K562 treated with DMSO at 1 percent for 12 hours (cell line): Measurements from ENCODE around the gene ANKRD40. TPM values are rescaled to one million over a fixed set of nuclear protein-coding genes. Genes with fewer than 3 reads are reported as not detected.

ENCODE experiments used
- total RNA-seq: library from RNA; unstranded; fragments of 300-600 nt; gene quantifications from 2 replicates; pipeline ENCODE4 v1.2.3, GENCODE V29; 2022; ENCODE audit not compliant: insufficient read depth

ANKRD40 gene
- total RNA-seq = 6.8 and 18.4 TPM in 2 replicates

DNA sequence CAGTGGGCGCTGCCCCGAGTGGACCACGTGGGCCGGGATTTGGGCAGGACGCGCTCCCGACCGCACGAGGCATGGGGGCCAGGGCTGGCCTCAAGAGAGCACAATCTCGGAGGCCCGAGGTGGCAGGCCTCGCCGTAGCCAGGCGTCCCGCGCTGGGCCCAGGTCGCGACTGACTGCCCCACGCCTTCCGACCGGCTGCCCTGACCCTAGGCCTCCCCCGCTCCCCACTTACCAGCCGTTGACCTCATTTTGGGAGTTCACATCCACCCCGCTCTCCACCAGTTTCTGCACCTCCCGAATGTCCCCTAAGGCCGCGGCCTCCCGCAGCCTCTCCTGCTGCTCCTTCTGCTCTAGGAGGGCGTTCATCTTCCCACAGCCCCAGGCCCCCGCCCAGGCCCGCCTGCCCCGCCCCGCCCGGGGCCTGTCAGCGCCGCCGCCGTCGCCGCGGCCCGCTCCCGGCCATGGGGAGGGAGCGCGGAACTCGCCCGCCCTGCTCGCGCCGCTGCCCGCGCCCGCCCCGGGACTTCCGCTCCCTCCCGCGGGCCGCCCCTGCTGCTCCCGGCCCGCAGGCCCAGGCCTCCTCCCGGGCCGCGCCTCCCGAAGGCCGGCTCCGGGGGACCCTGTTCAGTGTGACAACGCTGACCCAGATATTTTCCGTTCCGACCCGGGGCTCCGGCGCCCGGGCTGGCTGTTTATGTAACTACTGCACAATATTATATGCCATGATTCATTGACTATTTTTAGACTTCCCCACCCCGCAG is at the start of gene ANKRD40:
TSS of gene ANKRD40 (minus strand) at position 626 of the 761 bp plus-strand sequence. CDS start at position 366, 260 bp downstream.

DNA sequence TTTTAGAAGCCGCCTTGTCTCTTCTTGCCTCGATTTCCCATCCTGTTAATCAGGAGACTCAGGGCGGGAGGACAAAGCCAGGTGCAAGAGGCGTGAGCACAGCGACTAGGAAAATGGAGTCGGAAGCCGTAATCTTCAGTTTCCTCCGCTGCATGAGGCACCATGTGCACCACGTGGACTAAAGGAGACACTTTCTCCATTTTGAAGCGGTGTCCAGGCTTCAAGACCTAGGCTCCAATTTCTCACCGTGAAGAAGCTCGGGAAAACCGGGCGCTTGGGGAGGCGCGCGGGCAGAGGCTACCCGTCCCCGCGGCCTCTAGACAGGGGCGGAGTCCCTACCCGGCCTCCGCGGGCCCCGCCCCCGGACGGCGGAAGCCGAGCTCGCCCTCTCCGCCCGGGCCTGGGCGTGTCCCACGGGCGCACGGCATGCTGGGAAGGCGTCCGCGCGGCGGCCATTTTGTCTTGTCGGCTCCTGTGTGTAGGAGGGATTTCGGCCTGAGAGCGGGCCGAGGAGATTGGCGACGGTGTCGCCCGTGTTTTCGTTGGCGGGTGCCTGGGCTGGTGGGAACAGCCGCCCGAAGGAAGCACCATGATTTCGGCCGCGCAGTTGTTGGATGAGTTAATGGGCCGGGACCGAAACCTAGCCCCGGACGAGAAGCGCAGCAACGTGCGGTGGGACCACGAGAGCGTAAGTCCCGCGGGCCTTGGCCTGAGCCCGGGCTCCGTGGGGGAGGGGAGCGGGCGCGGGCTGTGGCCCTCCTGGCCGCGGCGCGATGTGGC is 11.6 kb upstream of the ANKRD40 start, which contains the start of gene LUC7L3:
TSS of gene LUC7L3 (plus strand) at position 460 of the 780 bp plus-strand sequence. CDS start at position 590, 130 bp downstream.

Other genes starting within 250 kb of the ANKRD40 start
- gene CHAD, start 239.0 kb downstream of the ANKRD40 start, total RNA-seq = 0.62 TPM in 1 of 2 replicates, not detected in the other
- gene RSAD1, start 229.1 kb downstream of the ANKRD40 start, total RNA-seq = 16.2 and 22.7 TPM in 2 replicates
- gene MYCBPAP, start 199.5 kb downstream of the ANKRD40 start, total RNA-seq = not detected in 2 replicates
- not detected in 2 replicates for gene EPN3, start 175.2 kb downstream of the ANKRD40 start, total RNA-seq
- gene SPATA20, start 160.7 kb downstream of the ANKRD40 start, total RNA-seq = 4.0 and 5.9 TPM in 2 replicates
- gene CACNA1G, start 147.2 kb downstream of the ANKRD40 start, total RNA-seq = not detected in 2 replicates
- gene ABCC3, start 73.0 kb downstream of the ANKRD40 start, total RNA-seq = not detected in 2 replicates
- 98.3 and 147 TPM in 2 replicates for gene LUC7L3, start 11.7 kb upstream of the ANKRD40 start, total RNA-seq
- gene ANKRD40CL, start 59.6 kb upstream of the ANKRD40 start, total RNA-seq = not detected in 2 replicates
- gene WFIKKN2, start 127.7 kb upstream of the ANKRD40 start, total RNA-seq = not detected in 2 replicates
- 12.6 and 23.8 TPM in 2 replicates for gene TOB1, start 158.4 kb upstream of the ANKRD40 start, total RNA-seq